ENCODE results near the gene PIANP. TPM values are rescaled to one million over a fixed set of nuclear protein-coding genes. Genes with fewer than 3 reads are reported as not detected.

Gene PIANP
- total and polyA plus RNA-seq, 2 of the 4 experiments (the other 2 are of a cell fraction), result 0.18 to 6.8 TPM

- no peak overlapping the region for H2BK15ac ChIP-seq (ENCODE audit: low read depth, low read length)
- H3K56ac ChIP-seq (ENCODE audit: extremely low read depth, insufficient read depth, low read length), result no peak overlapping the region
- no peaks in the 10 kb centered on the region for H3K27me3 ChIP-seq (ENCODE audit: control insufficient read depth, insufficient read depth, low read length)
- H2AK5ac ChIP-seq (ENCODE audit: low read depth, low read length), result no peak overlapping the region
- WGBS, 2 experiments (ENCODE audit: extremely low coverage in 2 of 2, insufficient read length in 1 of 2), result 100% methylated on average over 4 of the region's 12 CpGs; no CpG with 5 or more reads in 1 of the 2 experiments
- in situ Hi-C loops (cut with MboI; ENCODE audit: low sequenced_read_pairs) (no loop called here), intact Hi-C loops (cut with micrococcal nuclease) (no loop called here), dilution Hi-C loops (cut with HindIII; ENCODE audit: low sequenced_read_pairs, unreplicated experiment) (no loop called here)
- ATAC-seq (ENCODE audit: low read depth) (no peak), DNase-seq (no peak)
- H3K4me1 ChIP-seq (ENCODE audit: control insufficient read depth, insufficient read depth, low read length), result no peaks in the 10 kb centered on the region
- no peak overlapping the region for H3K27ac ChIP-seq (ENCODE audit: insufficient read depth, low read length)
- BruUV-seq (replicated peaks), result no TSS peak
- H3K18ac ChIP-seq (ENCODE audit: low read depth, low read length), result no peak overlapping the region
- H2BK5ac ChIP-seq (ENCODE audit: low read depth, low read length, poor library complexity, severe bottlenecking), result no peak overlapping the region
- TF ChIP-seq CTCF (conservative IDR thresholded peaks at IDR 0.05; ENCODE audit: low read depth, low read length) (no peak), MAFK (IDR thresholded peaks at IDR 0.05; ENCODE audit: low read depth, low read length) (no peak), CEBPB (IDR thresholded peaks at IDR 0.05; ENCODE audit: low read depth, low read length) (no peak), CHD1 (IDR thresholded peaks at IDR 0.05; ENCODE audit: low read depth, low read length) (no peak), RFX5 (IDR thresholded peaks at IDR 0.05; ENCODE audit: low read depth, low read length) (no peak), POLR2A (IDR thresholded peaks at IDR 0.05; ENCODE audit: low read depth, low read length) (no peak), ELK1 (IDR thresholded peaks at IDR 0.05; ENCODE audit: borderline replicate concordance, low read depth, low read length) (no peak)
- no peak overlapping the region for H3K23ac ChIP-seq (ENCODE audit: low read depth, low read length)
- H2AFZ ChIP-seq (replicated peaks; ENCODE audit: low read length, poor library complexity), result no peak overlapping the region
- H4K20me1 ChIP-seq (ENCODE audit: insufficient read depth, low read length), result no peaks in the 10 kb centered on the region
- H3K4me2 ChIP-seq (ENCODE audit: low read depth, low read length), result no peak overlapping the region
- H3K4me3 ChIP-seq (ENCODE audit: insufficient read depth, low read depth, low read length), result no peak overlapping the region
- H3K9me1 ChIP-seq (ENCODE audit: insufficient read depth, low read length), result no peaks in the 10 kb centered on the region
- H3K14ac ChIP-seq (replicated peaks; ENCODE audit: low read depth, low read length), result no peak overlapping the region
- no peak overlapping the region for H4K8ac ChIP-seq (ENCODE audit: low read depth in 2 of 2, low read length in 2 of 2)
- no peak overlapping the region for H2BK20ac ChIP-seq (ENCODE audit: low read depth, low read length)
- H4K91ac ChIP-seq (ENCODE audit: insufficient read depth, low read depth, low read length), result no peak overlapping the region
- no peak overlapping the region for H4K5ac ChIP-seq (ENCODE audit: low read depth, low read length)
- H3K4ac ChIP-seq (ENCODE audit: low read depth, low read length), result no peak overlapping the region
- H2BK120ac ChIP-seq (ENCODE audit: low read depth, low read length), result no peak overlapping the region
- H3K9ac ChIP-seq (ENCODE audit: low read depth, low read length), result no peak overlapping the region
- H3K36me3 ChIP-seq (ENCODE audit: control insufficient read depth, insufficient read depth, low read length), result peaks cover 52% of the 10 kb centered on the region
- no peak overlapping the region for H2AK9ac ChIP-seq (replicated peaks; ENCODE audit: low read depth, low read length, poor library complexity)
- CTCF ChIA-PET, result no interaction called here
- peaks cover 0 to 2% of the 10 kb centered on the region in 2 experiments; a peak in 3 of 4 replicates for H3K79me1 ChIP-seq (ENCODE audit: low read depth in 1 of 2, low read length in 2 of 2)
- H3K9me3 ChIP-seq (ENCODE audit: control insufficient read depth, insufficient read depth, low read length), result no peaks in the 10 kb centered on the region
- POLR2A ChIA-PET (ENCODE audit: unreplicated experiment), result no interaction called here
Observed at GRCh38 chr12:6652391-6652790, 48.2 kb downstream of the PIANP start.

All from IMR-90 (cell line).